HG03025 (cell line): ENCODE data around the gene HAX1.
"Not testable (repeated sequence)": the region's sequence is repeated elsewhere in the genome, so short reads cannot be mapped to it uniquely, and the experiment has no call there.

ENCODE experiments used
- ATAC-seq: cut with Tn5 transposase; IDR thresholded peaks from one replicate; pipeline ENCODE4 v1.9.1; 2021; ENCODE audit warnings: mild to moderate bottlenecking, moderate library complexity; ENCODE audit not compliant: unreplicated experiment, low FRiP score

HAX1 gene

DNA sequence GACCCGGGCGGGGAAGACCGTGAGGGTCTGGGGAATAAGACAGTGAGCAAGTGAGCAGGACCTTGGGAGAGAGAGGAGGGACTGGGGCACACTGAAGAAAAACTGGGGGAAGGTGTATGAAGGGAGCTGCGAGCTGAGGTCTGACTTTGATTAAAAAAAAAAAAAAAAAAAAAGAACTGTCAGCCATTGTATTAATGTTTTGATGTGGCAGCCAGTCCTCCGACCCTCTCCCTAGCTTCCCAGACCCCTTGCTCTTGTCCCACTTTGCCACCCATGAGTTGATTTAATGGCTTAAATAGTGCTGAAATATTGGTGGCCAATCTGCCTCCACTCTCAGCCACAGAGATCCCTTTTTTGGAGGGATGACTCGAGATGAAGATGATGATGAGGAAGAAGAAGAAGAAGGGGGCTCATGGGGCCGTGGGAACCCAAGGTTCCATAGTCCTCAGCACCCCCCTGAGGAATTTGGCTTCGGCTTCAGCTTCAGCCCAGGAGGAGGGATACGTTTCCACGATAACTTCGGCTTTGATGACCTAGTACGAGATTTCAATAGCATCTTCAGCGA is 652 bp downstream of the HAX1 start:
- no peak for ATAC-seq

- ATAC-seq, result no peak
These were observed 4.4 kb downstream of the HAX1 start for GRCh38 chr1:154276797-154277196.

- not testable (repeated sequence) for ATAC-seq
These were observed 15.2 kb downstream of the HAX1 start for GRCh38 chr1:154287591-154287990.

- ATAC-seq, result no peak
These were observed 16.2 kb downstream of the HAX1 start for GRCh38 chr1:154288661-154289060.

GRCh38 chr1:154290921-154291320 is 18.5 kb downstream of the HAX1 start:
- ATAC-seq, result no peak

DNA sequence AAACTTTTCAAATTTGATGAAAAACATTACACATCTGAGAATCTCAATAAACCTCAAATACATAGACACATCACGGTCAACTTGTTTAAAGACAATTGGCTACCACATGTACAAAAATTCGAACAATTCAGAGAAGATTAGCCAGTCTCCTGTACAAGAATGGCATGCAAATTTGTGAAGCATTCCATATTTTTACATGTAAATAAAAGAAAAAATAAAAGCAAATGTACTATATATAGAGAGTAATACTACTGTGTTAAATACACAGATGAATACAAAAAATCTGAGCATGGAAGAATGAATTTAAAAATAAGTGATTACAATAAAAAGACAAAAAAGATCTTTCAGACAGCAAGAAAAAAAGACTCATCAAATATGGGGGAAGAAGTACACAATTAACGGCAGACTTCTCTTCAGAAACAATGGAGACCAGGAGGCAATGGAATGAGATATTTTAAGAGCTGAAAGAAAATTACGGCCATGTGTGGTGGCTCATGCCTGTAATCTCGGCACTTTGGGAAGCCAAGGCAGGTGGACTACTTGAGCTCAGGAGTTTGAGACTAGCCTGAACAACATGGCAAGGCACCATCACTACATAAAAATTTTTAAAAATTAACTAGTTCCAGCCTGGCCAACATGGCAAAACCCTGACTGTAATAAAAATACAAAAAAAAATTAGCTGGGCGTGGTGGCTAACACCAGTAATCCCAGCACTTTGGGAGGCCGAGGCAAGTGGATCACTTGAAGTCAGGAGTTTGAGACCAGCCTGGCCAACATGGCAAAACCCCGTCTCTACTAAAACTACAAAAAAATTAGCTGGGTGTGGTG is 23.2 kb downstream of the HAX1 start:
- ATAC-seq, result no peak

DNA sequence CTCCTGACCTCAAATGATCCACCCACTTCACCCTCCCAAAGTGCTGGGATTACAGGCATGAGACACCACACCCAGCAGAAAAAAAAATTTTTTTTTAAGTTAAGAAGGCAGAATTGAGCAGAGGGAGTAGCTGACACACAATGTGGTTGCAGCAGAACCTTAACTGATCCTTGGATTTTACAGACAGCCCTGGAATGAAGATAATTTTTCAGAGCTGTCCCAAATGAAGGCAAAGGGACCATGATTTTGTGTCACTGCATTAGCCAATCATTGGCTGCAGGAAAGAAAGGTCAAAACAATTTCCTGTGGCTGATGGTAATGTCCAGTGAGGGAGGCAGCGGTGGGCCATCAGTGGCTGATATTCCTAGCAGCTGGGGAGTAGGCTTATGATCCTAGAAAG is 29.2 kb downstream of the HAX1 start:
- no peak for ATAC-seq

DNA sequence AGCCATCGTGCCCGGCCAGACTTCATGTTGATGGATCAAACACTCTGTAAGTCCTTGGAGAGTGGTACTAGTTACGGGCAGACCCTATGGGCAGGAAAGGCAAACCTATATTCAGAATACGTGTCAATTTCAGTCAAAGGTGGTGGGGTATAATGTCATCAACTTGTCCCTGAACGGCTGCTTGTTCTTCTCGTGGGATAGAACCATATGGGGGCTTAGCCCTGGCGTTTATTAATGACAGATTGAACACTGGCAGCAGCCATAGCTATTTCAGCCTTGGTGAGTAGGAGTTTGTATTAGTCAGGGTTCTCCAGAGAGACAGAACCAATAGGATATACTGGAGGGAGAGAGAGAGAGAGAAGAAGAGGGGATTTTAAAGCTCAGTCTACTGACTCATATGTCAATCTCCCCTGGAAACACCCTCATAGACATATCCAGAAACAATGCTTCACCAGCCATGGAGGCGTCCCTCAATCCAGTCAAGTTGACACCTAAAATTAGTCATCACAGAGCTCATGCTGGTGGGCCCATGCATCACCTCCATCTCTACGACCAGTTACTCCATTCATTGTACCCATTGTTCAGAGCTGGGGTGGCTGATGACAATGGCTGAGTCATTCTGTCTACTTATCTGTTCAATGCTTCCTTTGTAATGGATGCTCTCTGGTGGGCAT is 32.4 kb downstream of the HAX1 start:
- no peak for ATAC-seq

GRCh38 chr1:154306151-154306550 is 33.7 kb downstream of the HAX1 start:
- ATAC-seq, result no peak

- ATAC-seq, result not testable (repeated sequence)
These were observed 35.3 kb downstream of the HAX1 start for GRCh38 chr1:154307670-154308270.

- not testable (repeated sequence) for ATAC-seq
These were observed 36.7 kb downstream of the HAX1 start for GRCh38 chr1:154309136-154309535.

- not testable (repeated sequence) for ATAC-seq
These were observed 40.0 kb downstream of the HAX1 start for GRCh38 chr1:154312229-154313065.

DNA sequence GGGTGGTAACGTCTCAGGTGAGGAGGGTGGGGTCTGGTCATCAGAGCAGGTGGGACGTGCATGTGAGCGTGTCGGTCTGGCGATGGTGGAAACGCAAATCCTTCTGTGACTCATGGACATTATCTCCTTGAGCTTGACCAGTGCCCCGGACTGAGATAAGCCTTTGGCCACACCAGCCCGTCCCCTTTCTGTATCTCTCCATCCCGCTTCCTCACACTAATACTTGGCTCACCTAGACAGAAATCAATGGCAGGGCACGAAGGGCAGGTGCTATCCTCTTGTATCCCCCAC is 40.6 kb downstream of the HAX1 start:
- no peak for ATAC-seq

DNA sequence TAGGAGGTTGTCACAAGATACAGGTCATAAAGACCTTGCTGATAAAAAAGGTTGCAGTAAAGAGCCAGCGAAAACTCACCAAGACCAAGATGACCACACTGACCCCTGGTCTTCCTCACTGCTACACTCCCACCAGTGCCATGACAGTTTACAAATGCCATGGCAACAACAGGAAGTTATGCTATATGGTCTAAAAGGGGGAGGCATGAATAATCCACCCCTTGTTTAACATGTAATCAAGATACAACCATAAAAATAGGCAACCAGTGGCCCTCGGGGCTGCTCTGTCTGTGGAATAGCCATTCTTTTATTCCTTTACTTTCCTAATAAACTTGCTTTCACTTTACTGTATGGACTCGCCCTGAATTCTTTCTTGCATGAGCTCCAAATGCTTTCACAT is 41.8 kb downstream of the HAX1 start:
- ATAC-seq, result not testable (repeated sequence)

DNA sequence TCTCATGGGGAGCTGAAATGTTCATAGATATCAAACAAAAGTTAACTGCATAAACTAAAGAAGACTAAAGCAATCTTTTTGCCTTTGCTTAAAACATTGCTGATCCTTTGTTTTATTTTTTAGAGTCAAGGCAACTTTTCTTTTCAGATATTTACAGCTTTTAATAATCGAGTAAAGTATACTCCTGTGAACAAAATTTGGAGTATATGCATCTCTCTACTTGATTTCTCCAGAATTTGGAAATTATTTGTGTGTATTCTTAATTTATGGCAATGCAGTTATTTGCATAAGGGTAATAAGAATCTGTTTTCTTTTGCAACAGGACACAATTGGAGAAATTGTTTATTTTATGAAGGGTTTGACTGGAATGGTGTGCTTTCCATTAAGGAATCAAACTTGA is 44.3 kb downstream of the HAX1 start:
- ATAC-seq, result no peak

DNA sequence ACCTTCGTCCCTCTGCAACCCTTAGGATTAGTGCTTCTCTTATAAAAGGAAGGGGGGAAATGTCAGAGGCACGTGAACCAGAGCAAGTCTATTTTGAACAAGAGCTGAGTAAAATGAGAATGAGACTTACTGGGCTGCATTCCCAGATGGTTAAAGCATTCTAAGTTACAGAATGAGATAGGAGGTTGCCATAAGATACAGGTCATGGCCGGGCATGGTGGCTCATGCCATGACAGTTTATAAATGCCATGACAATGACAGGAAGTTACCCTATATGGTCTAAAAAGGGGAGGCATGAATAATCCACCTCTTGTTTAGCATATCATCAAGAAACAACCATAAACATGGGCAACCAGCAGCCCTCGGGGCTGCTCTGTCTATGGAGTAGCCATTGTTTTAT is 46.0 kb downstream of the HAX1 start:
- no peak for ATAC-seq

DNA sequence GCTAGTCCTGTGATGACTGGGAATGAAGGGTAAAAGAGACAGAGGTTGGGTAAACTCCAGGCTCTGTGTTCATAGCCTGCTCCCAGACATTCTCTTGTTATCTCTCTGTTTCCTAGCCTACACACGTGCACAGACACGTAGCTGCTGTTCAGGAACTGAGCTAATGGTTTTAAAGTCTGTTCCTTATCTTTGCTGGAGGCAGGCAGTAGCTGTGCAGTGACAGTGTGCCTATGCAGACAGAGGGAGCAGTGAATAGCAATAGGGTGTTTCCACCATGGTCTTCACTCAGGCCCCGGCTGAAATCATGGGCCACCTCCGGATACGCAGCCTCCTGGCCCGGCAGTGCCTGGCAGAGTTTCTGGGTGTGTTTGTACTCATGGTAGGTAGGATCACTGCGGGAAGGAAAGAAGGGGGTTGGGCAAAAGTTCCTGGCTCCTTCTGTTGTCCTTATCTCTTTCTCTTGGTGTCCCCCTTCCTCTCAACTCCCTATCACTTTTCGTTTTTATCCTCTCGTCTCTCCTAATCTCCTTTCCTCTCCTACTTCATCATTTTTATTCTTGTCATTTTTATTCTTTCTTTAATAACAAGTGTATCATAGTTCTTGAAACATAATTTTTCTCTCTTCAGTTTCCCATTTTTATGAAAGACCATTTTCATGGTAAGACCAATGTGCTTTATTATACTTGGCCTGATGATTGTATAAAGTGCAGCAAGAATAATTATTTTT is 48.6 kb downstream of the HAX1 start, which contains the start of gene AQP10:
Gene AQP10 (plus strand): TSS at position 212 of the 727 bp plus-strand sequence. CDS start 63 bp downstream, at position 275.
- no peak for ATAC-seq

- ATAC-seq, result not testable (repeated sequence)
These were observed 49.1 kb downstream of the HAX1 start for GRCh38 chr1:154321609-154321934.

GRCh38 chr1:154323493-154323892 is 51.1 kb downstream of the HAX1 start:
- no peak for ATAC-seq

- ATAC-seq, result no peak
These were observed 51.8 kb downstream of the HAX1 start for GRCh38 chr1:154324241-154324640.
